ENCODE measurements around the gene ALKAL2. TPM values are rescaled to one million over a fixed set of nuclear protein-coding genes. Genes with fewer than 3 reads are reported as not detected.

ALKAL2 gene
- total and polyA plus RNA-seq, 7 experiments from 2014 or later = 0.18 to 0.49 TPM; not detected in 5

DNA sequence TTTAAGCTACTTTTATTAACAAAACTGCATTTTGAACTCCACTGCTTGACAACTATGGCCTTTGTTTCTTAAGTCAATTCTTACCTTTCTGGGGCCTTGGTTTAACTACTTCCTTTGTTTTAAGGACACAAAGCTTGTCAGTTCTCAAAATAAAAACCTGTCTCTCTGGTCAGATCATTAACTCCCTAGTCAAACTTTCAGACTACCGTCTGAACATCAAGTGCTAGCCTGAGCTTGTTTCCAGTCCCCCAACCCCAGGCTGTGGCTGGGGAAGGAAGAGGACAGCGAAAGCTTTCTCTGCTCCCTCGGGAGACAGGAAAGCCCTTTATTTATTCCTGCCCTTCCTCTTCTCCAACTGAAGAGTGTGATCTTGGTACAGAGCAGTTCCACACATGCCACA is 25.8 kb downstream of the ALKAL2 start:
- DNase-seq (no peak), ATAC-seq (no peak)
- Mint-ChIP-seq H3K27me3 (no peaks in the 10 kb centered on the region), H3K27ac (peak overlapping the region in 7 of 9 donors; percentile 8 to 96 (median 80)), H3K4me3 (peak overlapping the region in 9 of 10 donors; percentile 4 to 95 (median 62)), H3K4me1 (peaks cover 6 to 52% (median 26%) of the 10 kb centered on the region in 7 donors), H3K36me3 (peaks cover 8 to 37% (median 19%) of the 10 kb centered on the region in 5 donors), H3K9me3 (peaks cover 0 to 24% (median 9%) of the 10 kb centered on the region in 11 donors)
- intact Hi-C loops (cut with micrococcal nuclease) = loop anchor here in 1 of 2 donors (5.0 kb wide), 2 partner anchors 175 to 375 kb away; no protein-coding TSS in a partner anchor
- CTCF ChIA-PET = no interaction called here
- Histone ChIP-seq H3K27me3 (ENCODE audit: control insufficient read depth in 2 of 2, insufficient read depth in 2 of 2, low read length in 2 of 2) (no peaks in the 10 kb centered on the region), H3K4me1 (ENCODE audit: control insufficient read depth in 2 of 2, insufficient read depth in 2 of 2, low read length in 2 of 2) (peaks cover 21 to 26% of the 10 kb centered on the region in 2 donors), H3K9me3 (ENCODE audit: control insufficient read depth in 2 of 3, low read length in 3 of 3) (peaks cover 0 to 12% (median 0%) of the 10 kb centered on the region in 3 experiments), H3K36me3 (ENCODE audit: control insufficient read depth in 2 of 3, insufficient read depth in 3 of 3, low read length in 3 of 3) (no peaks in the 10 kb centered on the region), H3K4me3 (ENCODE audit: low read length) (no peak overlapping the region), H3K27ac (ENCODE audit: low read depth, low read length) (no peak overlapping the region)
- POLR2A ChIA-PET = interaction anchor here (0.6 to 1.7 kb wide), 2 partner anchors 22 to 24 kb away, joined by 3 to 5 read pairs; no protein-coding TSS in a partner anchor

DNA sequence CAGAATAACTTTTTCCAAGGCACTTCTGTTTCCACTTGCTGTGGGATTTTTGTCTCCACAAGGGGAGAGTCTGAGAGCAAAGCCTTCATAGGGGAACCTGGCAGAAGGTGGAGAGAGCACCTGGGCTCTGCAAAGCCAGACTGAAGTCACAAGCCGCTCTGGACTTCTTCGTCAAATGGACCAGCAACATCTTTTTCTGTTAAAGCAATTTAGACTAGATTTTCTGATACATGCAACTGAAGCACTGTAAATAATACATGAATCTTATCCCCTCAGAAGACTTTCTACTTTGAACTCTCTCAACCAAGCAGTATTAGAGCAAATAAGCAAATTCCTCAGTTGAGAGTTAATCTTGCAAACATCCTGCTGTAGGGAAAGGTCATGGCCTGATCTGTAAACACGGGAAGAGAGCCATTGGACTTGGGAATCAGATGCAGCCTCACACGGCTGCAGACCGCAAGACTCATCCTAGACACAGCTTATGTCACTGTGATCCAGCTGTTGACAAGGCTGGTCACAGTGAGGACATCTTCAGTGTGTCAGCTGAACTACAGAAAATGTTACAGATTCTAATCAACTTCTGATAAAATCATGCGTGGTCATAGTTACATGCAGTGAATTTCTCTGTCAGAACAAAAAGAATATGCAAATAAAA is 27.3 kb downstream of the ALKAL2 start:
- H3K4me1 Mint-ChIP-seq = peaks cover 0 to 37% (median 12%) of the 10 kb centered on the region in 7 donors
- peaks cover 8 to 37% (median 19%) of the 10 kb centered on the region in 5 donors for H3K36me3 Mint-ChIP-seq
- H3K4me3 Mint-ChIP-seq = no peak overlapping the region
- CTCF ChIA-PET = no interaction called here
- H3K27me3 ChIP-seq (ENCODE audit: control insufficient read depth in 2 of 2, insufficient read depth in 2 of 2, low read length in 2 of 2) = no peaks in the 10 kb centered on the region
- H3K9me3 Mint-ChIP-seq = peaks cover 0 to 27% (median 9%) of the 10 kb centered on the region in 11 donors
- H3K4me1 ChIP-seq (ENCODE audit: control insufficient read depth in 2 of 2, insufficient read depth in 2 of 2, low read length in 2 of 2) = peaks cover 11 to 14% of the 10 kb centered on the region in 2 donors
- intact Hi-C loops (cut with micrococcal nuclease) = loop anchor here in 1 of 2 donors (5.0 kb wide), 2 partner anchors 177 to 377 kb away; no protein-coding TSS in a partner anchor
- no peak overlapping the region for H3K27ac ChIP-seq (ENCODE audit: low read depth, low read length)
- peak overlapping the region in 1 of 9 donors; percentile 51 for H3K27ac Mint-ChIP-seq
- no peak overlapping the region for H3K4me3 ChIP-seq (ENCODE audit: low read length)
- ATAC-seq = no peak
- H3K9me3 ChIP-seq (ENCODE audit: control insufficient read depth in 2 of 3, low read length in 3 of 3) = peaks cover 0 to 12% (median 0%) of the 10 kb centered on the region in 3 experiments
- POLR2A ChIA-PET = interaction anchor here (0.8 kb wide), 2 partner anchors 21 to 29 kb away, joined by 3 read pairs; no protein-coding TSS in a partner anchor
- no peaks in the 10 kb centered on the region for H3K27me3 Mint-ChIP-seq
- no peaks in the 10 kb centered on the region for H3K36me3 ChIP-seq (ENCODE audit: control insufficient read depth in 2 of 3, insufficient read depth in 3 of 3, low read length in 3 of 3)
- no peak for DNase-seq

DNA sequence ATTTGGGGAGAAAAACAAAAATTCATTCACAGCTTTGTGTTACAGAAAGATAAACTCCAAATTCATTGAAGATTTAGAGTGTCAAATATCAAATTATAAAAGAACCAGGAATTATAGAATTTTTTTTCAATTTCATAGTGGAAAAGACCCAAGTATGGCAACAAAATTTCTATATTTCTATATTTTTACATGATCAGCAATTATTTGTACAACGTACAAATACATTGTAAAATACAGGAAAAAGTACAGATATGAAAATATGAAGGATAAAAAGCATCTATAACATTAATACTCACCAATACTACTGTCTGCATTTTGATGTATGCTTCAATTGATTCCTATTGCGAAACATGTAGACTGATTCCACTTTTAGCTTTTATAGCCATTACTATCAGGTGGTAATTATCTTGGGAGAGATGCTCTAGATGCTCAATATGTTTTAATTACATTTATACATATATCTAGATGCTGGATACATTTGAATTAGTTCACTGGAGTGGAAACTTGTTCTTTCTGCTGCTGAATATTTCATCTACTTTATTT is 28.0 kb downstream of the ALKAL2 start:
- peaks cover 5 to 8% of the 10 kb centered on the region in 2 donors for H3K4me1 ChIP-seq (ENCODE audit: control insufficient read depth in 2 of 2, insufficient read depth in 2 of 2, low read length in 2 of 2)
- Mint-ChIP-seq H3K27me3 (no peaks in the 10 kb centered on the region), H3K4me1 (peaks cover 0 to 30% (median 6%) of the 10 kb centered on the region in 7 donors), H3K27ac (no peak overlapping the region), H3K36me3 (peaks cover 8 to 37% (median 19%) of the 10 kb centered on the region in 5 donors), H3K4me3 (no peak overlapping the region), H3K9me3 (peaks cover 0 to 27% (median 9%) of the 10 kb centered on the region in 11 donors)
- intact Hi-C loops (cut with micrococcal nuclease) = loop anchor here in 1 of 2 donors (5.0 kb wide), 2 partner anchors 177 to 377 kb away; no protein-coding TSS in a partner anchor
- peaks cover 0 to 12% (median 0%) of the 10 kb centered on the region in 3 experiments for H3K9me3 ChIP-seq (ENCODE audit: control insufficient read depth in 2 of 3, low read length in 3 of 3)
- no peak overlapping the region for H3K27ac ChIP-seq (ENCODE audit: low read depth, low read length)
- CTCF ChIA-PET = no interaction called here
- no peaks in the 10 kb centered on the region for H3K36me3 ChIP-seq (ENCODE audit: control insufficient read depth in 2 of 3, insufficient read depth in 3 of 3, low read length in 3 of 3)
- no peaks in the 10 kb centered on the region for H3K27me3 ChIP-seq (ENCODE audit: control insufficient read depth in 2 of 2, insufficient read depth in 2 of 2, low read length in 2 of 2)
- DNase-seq (no peak), ATAC-seq (no peak)
- no peak overlapping the region for H3K4me3 ChIP-seq (ENCODE audit: low read length)
- POLR2A ChIA-PET = interaction anchor here (0.8 kb wide), 1 partner anchor 29 kb away, joined by 3 read pairs; no protein-coding TSS in a partner anchor

DNA sequence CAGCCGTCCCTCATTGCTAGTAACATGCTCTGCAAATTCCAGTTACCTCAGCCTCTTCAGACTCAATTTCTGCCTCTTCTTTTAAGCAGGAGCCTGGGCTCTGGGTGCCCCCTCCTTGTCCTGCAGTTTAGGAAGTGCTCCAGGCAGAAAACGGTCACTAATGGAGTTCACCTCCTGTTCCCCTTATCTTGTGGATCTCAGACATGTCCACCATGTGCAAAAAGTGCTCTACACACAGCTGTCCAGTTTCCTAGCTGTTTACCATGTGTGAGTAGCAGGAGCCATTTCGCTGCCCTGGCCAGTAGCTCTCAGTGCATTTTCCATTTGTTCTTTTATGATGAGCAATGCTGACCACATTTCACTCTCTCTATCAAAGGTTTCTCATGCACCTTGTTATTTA is 29.0 kb downstream of the ALKAL2 start:
- no peak overlapping the region for H3K27ac ChIP-seq (ENCODE audit: low read depth, low read length)
- intact Hi-C loops (cut with micrococcal nuclease) = no loop called here
- POLR2A ChIA-PET = no interaction called here

DNA sequence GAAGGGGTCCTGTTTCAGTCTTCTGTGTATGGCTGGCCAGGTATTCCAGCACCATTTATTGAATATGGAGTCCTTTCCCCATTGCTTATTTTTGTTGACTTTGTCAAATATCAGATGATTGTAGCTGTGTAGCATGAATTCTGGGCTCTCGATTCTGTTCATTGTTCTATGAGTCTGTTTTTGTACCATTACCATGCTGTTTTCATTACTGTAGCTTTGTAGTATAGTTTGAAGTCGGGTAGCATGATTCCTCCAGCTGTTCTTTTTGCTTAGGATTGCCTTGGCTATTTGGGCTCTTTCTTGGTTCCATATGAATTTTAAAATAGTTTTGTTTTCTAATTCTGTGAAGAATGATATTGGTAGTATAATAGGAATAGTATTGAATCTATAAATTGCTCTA is 30.0 kb downstream of the ALKAL2 start:
- Mint-ChIP-seq H3K36me3 (peaks cover 8 to 37% (median 19%) of the 10 kb centered on the region in 5 donors), H3K9me3 (peaks cover 0 to 27% (median 9%) of the 10 kb centered on the region in 11 donors), H3K27ac (peak overlapping the region in 1 of 9 donors; percentile 33), H3K4me3 (no peak overlapping the region), H3K4me1 (peaks cover 0 to 19% (median 4%) of the 10 kb centered on the region in 7 donors), H3K27me3 (no peaks in the 10 kb centered on the region)
- ChIA-PET CTCF (no interaction called here), POLR2A (no interaction called here)
- Histone ChIP-seq H3K9me3 (ENCODE audit: control insufficient read depth in 2 of 3, low read length in 3 of 3) (peaks cover 0 to 12% (median 0%) of the 10 kb centered on the region in 3 experiments), H3K27ac (ENCODE audit: low read depth, low read length) (no peak overlapping the region), H3K36me3 (ENCODE audit: control insufficient read depth in 2 of 3, insufficient read depth in 3 of 3, low read length in 3 of 3) (no peaks in the 10 kb centered on the region), H3K27me3 (ENCODE audit: control insufficient read depth in 2 of 2, insufficient read depth in 2 of 2, low read length in 2 of 2) (no peaks in the 10 kb centered on the region), H3K4me3 (ENCODE audit: low read length) (no peak overlapping the region), H3K4me1 (ENCODE audit: control insufficient read depth in 2 of 2, insufficient read depth in 2 of 2, low read length in 2 of 2) (no peaks in the 10 kb centered on the region)
- intact Hi-C loops (cut with micrococcal nuclease) = no loop called here
- DNase-seq (no peak), ATAC-seq (no peak)

More for the DNA sequence above, 29.0 kb downstream of the ALKAL2 start:
- Histone ChIP-seq H3K9me3 (ENCODE audit: control insufficient read depth in 2 of 3, low read length in 3 of 3) (peaks cover 0 to 12% (median 0%) of the 10 kb centered on the region in 3 experiments), H3K36me3 (ENCODE audit: control insufficient read depth in 2 of 3, insufficient read depth in 3 of 3, low read length in 3 of 3) (no peaks in the 10 kb centered on the region), H3K4me1 (ENCODE audit: control insufficient read depth in 2 of 2, insufficient read depth in 2 of 2, low read length in 2 of 2) (peaks cover 5 to 8% of the 10 kb centered on the region in 2 donors), H3K27me3 (ENCODE audit: control insufficient read depth in 2 of 2, insufficient read depth in 2 of 2, low read length in 2 of 2) (no peaks in the 10 kb centered on the region), H3K4me3 (ENCODE audit: low read length) (no peak overlapping the region)
- H3K27me3 Mint-ChIP-seq = no peaks in the 10 kb centered on the region
- DNase-seq (no peak), ATAC-seq (no peak)
- H3K27ac Mint-ChIP-seq = no peak overlapping the region
- H3K4me1 Mint-ChIP-seq = peaks cover 0 to 27% (median 6%) of the 10 kb centered on the region in 7 donors
- H3K9me3 Mint-ChIP-seq = peaks cover 0 to 27% (median 9%) of the 10 kb centered on the region in 11 donors
- peaks cover 8 to 37% (median 19%) of the 10 kb centered on the region in 5 donors for H3K36me3 Mint-ChIP-seq
- CTCF ChIA-PET = no interaction called here
- no peak overlapping the region for H3K4me3 Mint-ChIP-seq

DNA sequence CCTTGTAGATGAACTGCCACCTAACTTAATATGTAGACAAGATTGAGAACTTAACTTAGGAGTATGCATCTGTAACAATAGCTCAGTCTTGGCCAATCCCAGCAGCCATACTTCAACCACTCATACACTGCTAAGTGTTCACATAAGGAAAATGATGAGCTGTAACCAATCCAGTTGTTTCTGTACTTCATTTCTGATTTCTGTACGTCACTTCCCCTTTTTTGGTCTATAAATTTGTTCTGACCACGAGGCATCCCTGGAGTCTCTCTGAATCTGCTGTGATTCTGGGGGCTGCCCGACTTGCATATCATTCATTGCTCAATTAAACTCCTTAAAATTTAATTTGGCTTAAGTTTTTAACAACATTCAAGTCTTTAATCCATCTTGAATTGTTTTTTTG is 30.5 kb downstream of the ALKAL2 start:
- Histone ChIP-seq H3K9me3 (ENCODE audit: control insufficient read depth in 2 of 3, low read length in 3 of 3) (peaks cover 0 to 12% (median 0%) of the 10 kb centered on the region in 3 experiments), H3K27ac (ENCODE audit: low read depth, low read length) (no peak overlapping the region), H3K36me3 (ENCODE audit: control insufficient read depth in 2 of 3, insufficient read depth in 3 of 3, low read length in 3 of 3) (no peaks in the 10 kb centered on the region), H3K4me1 (ENCODE audit: control insufficient read depth in 2 of 2, insufficient read depth in 2 of 2, low read length in 2 of 2) (no peaks in the 10 kb centered on the region), H3K27me3 (ENCODE audit: control insufficient read depth in 2 of 2, insufficient read depth in 2 of 2, low read length in 2 of 2) (no peaks in the 10 kb centered on the region), H3K4me3 (ENCODE audit: low read length) (no peak overlapping the region)
- ChIA-PET POLR2A (no interaction called here), CTCF (no interaction called here)
- Mint-ChIP-seq H3K36me3 (peaks cover 8 to 37% (median 19%) of the 10 kb centered on the region in 5 donors), H3K4me3 (no peak overlapping the region), H3K27me3 (no peaks in the 10 kb centered on the region), H3K27ac (no peak overlapping the region), H3K9me3 (peaks cover 0 to 27% (median 9%) of the 10 kb centered on the region in 11 donors), H3K4me1 (peaks cover 0 to 15% (median 4%) of the 10 kb centered on the region in 7 donors)
- intact Hi-C loops (cut with micrococcal nuclease) = no loop called here
- no peak for DNase-seq
- no peak for ATAC-seq
